ENCODE data around the gene GRID1. TPM values are rescaled to one million over a fixed set of nuclear protein-coding genes. Genes with fewer than 3 reads are reported as not detected.

Gene GRID1
- total and polyA plus RNA-seq, 8 donors, result 0.31 to 8.5 (median 1.0) TPM; not detected in 1

DNA sequence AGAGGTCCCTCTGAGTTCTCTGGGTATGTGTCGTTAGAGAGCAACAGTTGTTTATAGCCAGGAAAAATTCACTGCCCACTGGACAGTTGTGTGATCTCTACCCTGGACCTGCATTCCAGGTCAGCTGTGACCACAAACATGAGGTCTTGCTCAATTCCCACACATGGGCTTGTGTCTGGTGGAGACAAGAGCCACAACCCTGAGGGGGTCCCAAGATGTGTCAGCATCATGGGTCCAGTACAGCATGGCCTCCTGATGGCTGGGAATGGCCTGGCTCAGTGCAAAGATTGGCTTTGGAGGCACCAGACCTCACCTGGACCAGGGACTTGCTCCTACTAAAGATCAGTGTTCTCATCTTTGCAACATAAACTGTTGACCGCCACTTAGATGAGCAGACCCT, 751.6 kb downstream of the GRID1 start:
- Histone ChIP-seq H3K4me3 (no peak overlapping the region), H3K9me3 (no peaks in the 10 kb centered on the region), H3K4me1 (no peaks in the 10 kb centered on the region), H3K27me3 (no peaks in the 10 kb centered on the region), H3K36me3 (no peaks in the 10 kb centered on the region), H3K27ac (no peak overlapping the region)
- WGBS, 5 donors, result 79 to 95% (median 92%) methylated on average over 2 of the region's 2 CpGs
- DNase-seq, result no peak
- intact Hi-C loops (cut with DNase I; ENCODE audit: low total_unique reads), result no loop called here
- TF ChIP-seq POLR2A (IDR thresholded peaks at IDR 0.05) (no peak), POLR2AphosphoS5 (IDR thresholded peaks at IDR 0.05) (no peak), EP300 (IDR thresholded peaks at IDR 0.05) (no peak)
- TF ChIP-seq, protein P1, sequence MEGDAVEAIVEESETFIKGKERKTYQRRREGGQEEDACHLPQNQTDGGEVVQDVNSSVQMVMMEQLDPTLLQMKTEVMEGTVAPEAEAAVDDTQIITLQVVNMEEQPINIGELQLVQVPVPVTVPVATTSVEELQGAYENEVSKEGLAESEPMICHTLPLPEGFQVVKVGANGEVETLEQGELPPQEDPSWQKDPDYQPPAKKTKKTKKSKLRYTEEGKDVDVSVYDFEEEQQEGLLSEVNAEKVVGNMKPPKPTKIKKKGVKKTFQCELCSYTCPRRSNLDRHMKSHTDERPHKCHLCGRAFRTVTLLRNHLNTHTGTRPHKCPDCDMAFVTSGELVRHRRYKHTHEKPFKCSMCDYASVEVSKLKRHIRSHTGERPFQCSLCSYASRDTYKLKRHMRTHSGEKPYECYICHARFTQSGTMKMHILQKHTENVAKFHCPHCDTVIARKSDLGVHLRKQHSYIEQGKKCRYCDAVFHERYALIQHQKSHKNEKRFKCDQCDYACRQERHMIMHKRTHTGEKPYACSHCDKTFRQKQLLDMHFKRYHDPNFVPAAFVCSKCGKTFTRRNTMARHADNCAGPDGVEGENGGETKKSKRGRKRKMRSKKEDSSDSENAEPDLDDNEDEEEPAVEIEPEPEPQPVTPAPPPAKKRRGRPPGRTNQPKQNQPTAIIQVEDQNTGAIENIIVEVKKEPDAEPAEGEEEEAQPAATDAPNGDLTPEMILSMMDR (IDR thresholded peaks at IDR 0.05), result no peak

DNA sequence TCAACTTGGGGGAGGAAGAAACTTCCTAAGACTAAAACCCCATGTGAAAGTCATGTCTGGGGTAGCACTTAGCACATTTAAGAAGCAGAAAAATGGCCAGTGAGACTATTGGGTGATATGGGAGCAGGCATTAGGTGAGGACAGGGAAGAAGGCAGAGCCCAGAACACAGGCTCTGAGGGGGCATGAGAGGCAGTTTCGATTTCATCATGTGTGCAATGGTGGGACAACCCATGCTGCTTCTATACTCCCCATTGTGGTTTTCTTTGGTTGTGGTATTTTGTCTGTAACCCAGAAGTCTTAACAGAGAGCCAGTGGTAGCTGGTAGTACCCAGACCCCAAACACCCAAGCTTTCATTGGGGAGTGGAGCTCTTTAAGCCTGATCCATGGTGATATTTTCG, 752.0 kb downstream of the GRID1 start:
- no peaks in the 10 kb centered on the region for H3K36me3 ChIP-seq
- H3K27me3 ChIP-seq, result no peaks in the 10 kb centered on the region
- 53 to 88% (median 70%) methylated on average over 2 of the region's 2 CpGs for WGBS, 5 donors
- H3K4me3 ChIP-seq, result no peak overlapping the region
- no peak overlapping the region for H3K27ac ChIP-seq
- H3K9me3 ChIP-seq, result no peaks in the 10 kb centered on the region
- no peaks in the 10 kb centered on the region for H3K4me1 ChIP-seq
- TF ChIP-seq, protein P1 (IDR thresholded peaks at IDR 0.05), result no peak
- TF ChIP-seq POLR2A (IDR thresholded peaks at IDR 0.05) (no peak), EP300 (IDR thresholded peaks at IDR 0.05) (no peak), POLR2AphosphoS5 (IDR thresholded peaks at IDR 0.05) (no peak)
- DNase-seq, result no peak
- intact Hi-C loops (cut with DNase I; ENCODE audit: low total_unique reads), result no loop called here

DNA sequence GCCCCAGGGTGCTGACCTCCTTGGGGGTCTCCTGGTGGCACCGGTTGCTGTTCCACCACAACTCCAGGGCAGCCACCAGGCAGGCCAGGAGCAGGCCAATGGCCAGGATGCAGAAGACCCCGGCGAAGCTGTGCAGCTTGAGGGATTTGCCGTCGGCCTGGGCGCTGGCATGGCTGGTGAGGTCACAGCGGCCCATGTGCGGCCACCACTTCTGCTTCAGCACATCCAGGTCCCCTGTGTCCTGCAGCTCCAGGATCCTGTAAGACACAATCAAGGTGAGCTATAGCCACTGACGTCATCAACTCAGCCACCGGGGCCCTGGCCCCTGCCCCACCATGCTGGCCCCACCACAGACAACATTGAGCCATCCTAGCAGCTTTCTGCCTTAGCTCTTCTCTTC, 753.2 kb downstream of the GRID1 start:
- WGBS, 5 donors, result 89 to 96% (median 94%) methylated on average over 10 of the region's 10 CpGs
- DNase-seq, result no peak
- Histone ChIP-seq H3K4me1 (no peaks in the 10 kb centered on the region), H3K36me3 (no peaks in the 10 kb centered on the region), H3K4me3 (no peak overlapping the region), H3K27me3 (no peaks in the 10 kb centered on the region), H3K27ac (no peak overlapping the region), H3K9me3 (no peaks in the 10 kb centered on the region)
- intact Hi-C loops (cut with DNase I; ENCODE audit: low total_unique reads), result no loop called here
- TF ChIP-seq POLR2AphosphoS5 (IDR thresholded peaks at IDR 0.05), result no peak
- no peak for TF ChIP-seq EP300 (IDR thresholded peaks at IDR 0.05)
- TF ChIP-seq, protein P1 (IDR thresholded peaks at IDR 0.05), result no peak
- TF ChIP-seq POLR2A (IDR thresholded peaks at IDR 0.05), result no peak

DNA sequence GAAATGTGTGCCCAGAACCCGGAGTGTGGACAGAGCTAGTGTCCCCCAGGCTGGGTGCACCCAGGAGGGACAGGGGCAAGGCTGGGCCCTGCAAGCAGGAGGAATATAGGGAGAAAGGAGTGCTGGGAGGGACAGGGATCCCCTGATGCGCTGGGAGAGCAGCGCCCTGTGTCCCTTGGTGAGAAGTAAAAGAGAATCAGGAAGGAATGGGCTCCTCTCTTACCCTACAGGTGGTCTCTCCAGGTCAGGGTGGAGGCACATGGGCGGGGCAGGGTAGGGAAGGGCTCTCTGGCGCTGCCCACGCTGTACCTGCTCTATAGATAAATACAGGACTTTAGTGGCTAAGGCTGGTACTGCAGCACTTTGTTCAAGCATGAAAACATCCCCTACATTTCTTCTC, 753.8 kb downstream of the GRID1 start:
- H3K27ac ChIP-seq, result no peak overlapping the region
- no peak for DNase-seq
- no peak overlapping the region for H3K4me3 ChIP-seq
- peaks cover 0 to 3% (median under 1%) of the 10 kb centered on the region in 4 donors for H3K9me3 ChIP-seq
- intact Hi-C loops (cut with DNase I; ENCODE audit: low total_unique reads), result no loop called here
- 48 to 65% (median 60%) methylated on average over 6 of the region's 6 CpGs for WGBS, 5 donors
- no peaks in the 10 kb centered on the region for H3K36me3 ChIP-seq
- TF ChIP-seq EP300 (IDR thresholded peaks at IDR 0.05) (no peak), POLR2AphosphoS5 (IDR thresholded peaks at IDR 0.05) (no peak), POLR2A (IDR thresholded peaks at IDR 0.05) (no peak)
- TF ChIP-seq, protein P1 (IDR thresholded peaks at IDR 0.05), result no peak
- no peaks in the 10 kb centered on the region for H3K27me3 ChIP-seq
- H3K4me1 ChIP-seq, result no peaks in the 10 kb centered on the region
